Neural cell (in vitro differentiated cells): ENCODE results near the gene TIAM2. TPM values are rescaled to one million over a fixed set of nuclear protein-coding genes. Genes with fewer than 3 reads are reported as not detected.
"Not testable (repeated sequence)": the region's sequence is repeated elsewhere in the genome, so short reads cannot be mapped to it uniquely, and the experiment has no call there.

Source experiments
- H2AFZ ChIP-seq: fragments of 200-600, 300-800 bp; sonication (generic), shearing (Covaris generic); 2 replicates; pipeline ENCODE4 v1.6.0; 2014; ENCODE audit warnings: low read depth, mild to moderate bottlenecking, antibody characterized with exemption, low read length, moderate library complexity
- H3F3A ChIP-seq: fragments of 200-600 bp; shearing (Covaris generic); 2 replicates; pipeline ENCODE4 v1.6.1; 2016; ENCODE audit warnings: mild to moderate bottlenecking, moderate library complexity, mixed read lengths, antibody characterized with exemption, low read length; ENCODE audit not compliant: insufficient read depth, poor library complexity, severe bottlenecking
- H3K27ac ChIP-seq: fragments of 200-600, 300-800 bp; sonication (generic), shearing (Covaris generic); 2 replicates; pipeline ENCODE4 v1.5.1; 2014; ENCODE audit warnings: mild to moderate bottlenecking, low read length, moderate library complexity
- H3K27me3 ChIP-seq: fragments of 300-800, 200-600 bp; sonication (generic), shearing (Covaris generic); 2 replicates; pipeline ENCODE4 v1.6.0; 2014; ENCODE audit warnings: mild to moderate bottlenecking, low read depth, low read length, moderate library complexity; ENCODE audit not compliant: insufficient read depth
- H3K36me3 ChIP-seq: fragments of 300-800, 200-600 bp; sonication (generic), shearing (Covaris generic); 2 replicates; pipeline ENCODE4 v1.5.1; 2014; ENCODE audit warnings: mild to moderate bottlenecking, antibody characterized with exemption, low read length, moderate library complexity; ENCODE audit not compliant: insufficient read depth
- H3K4me2 ChIP-seq: fragments of 300-800, 200-600 bp; sonication (generic), shearing (Covaris generic); 2 replicates; pipeline ENCODE4 v1.6.0; 2014; ENCODE audit warnings: mild to moderate bottlenecking, low read length
- H3K4me3 ChIP-seq: fragments of 300-800, 200-600 bp; sonication (generic), shearing (Covaris generic); 2 replicates; pipeline ENCODE4 v1.5.1; 2014; ENCODE audit warnings: mild to moderate bottlenecking, low read length, moderate library complexity
- H3K79me2 ChIP-seq: fragments of 200-600 bp; shearing (Covaris generic); replicated peaks from 2 replicates; pipeline ENCODE4 v1.6.0; 2014; ENCODE audit warnings: mild to moderate bottlenecking, low read length, moderate library complexity; ENCODE audit not compliant: insufficient read depth
- H3K9ac ChIP-seq: fragments of 300-800, 200-600 bp; sonication (generic), shearing (Covaris generic); 2 replicates; pipeline ENCODE4 v1.6.1; 2016; ENCODE audit warnings: mild to moderate bottlenecking, low read length, mixed read lengths
- H3K9me2 ChIP-seq: fragments of 200-600 bp; shearing (Covaris generic); 2 replicates; pipeline ENCODE4 v1.6.1; 2016; ENCODE audit warnings: mild to moderate bottlenecking, low read length, mixed read lengths; ENCODE audit not compliant: insufficient read depth
- H3K9me3 ChIP-seq: fragments of 200-600, 300-800 bp; sonication (generic), shearing (Covaris generic); 2 replicates; pipeline ENCODE4 v1.6.1; 2016; ENCODE audit warnings: mild to moderate bottlenecking, mixed run types, low read length, moderate library complexity, mixed read lengths
- H4K20me1 ChIP-seq: fragments of 200-600 bp; shearing (Covaris generic); 2 replicates; pipeline ENCODE4 v1.6.1; 2016; ENCODE audit warnings: mild to moderate bottlenecking, mixed run types; ENCODE audit not compliant: insufficient read depth
- EP300 ChIP-seq: fragments of 450-650 bp; conservative IDR thresholded peaks from 2 replicates; pipeline ENCODE4 v1.6.1; 2014; ENCODE audit warnings: antibody characterized with exemption, mild to moderate bottlenecking, moderate library complexity; ENCODE audit not compliant: poor library complexity, severe bottlenecking
- EZH2 ChIP-seq: fragments of 200-600, 300-800 bp; shearing (Covaris generic), sonication (generic); IDR thresholded peaks from 2 replicates; pipeline ENCODE4 v1.6.1; 2014; ENCODE audit warnings: antibody characterized with exemption, low read length, borderline replicate concordance, mild to moderate bottlenecking; ENCODE audit not compliant: insufficient read depth, poor library complexity, severe bottlenecking
- MXI1 ChIP-seq: fragments of 450-650 bp; conservative IDR thresholded peaks from 2 replicates; pipeline ENCODE4 v1.6.1; 2014; ENCODE audit warnings: antibody characterized with exemption, mild to moderate bottlenecking; ENCODE audit not compliant: poor library complexity, severe bottlenecking
- POLR2AphosphoS5 ChIP-seq: IDR thresholded peaks from 2 replicates; pipeline ENCODE4 v1.6.1; 2012
- RAD21 ChIP-seq: fragments of 450-650 bp; conservative IDR thresholded peaks from 2 replicates; pipeline ENCODE4 v1.6.1; 2014; ENCODE audit warnings: antibody characterized with exemption, mild to moderate bottlenecking, moderate library complexity
- REST ChIP-seq: IDR thresholded peaks from 2 replicates; pipeline ENCODE4 v1.6.1; 2012; ENCODE audit warnings: borderline replicate concordance
- SMC3 ChIP-seq: fragments of 450-650 bp; conservative IDR thresholded peaks from 2 replicates; pipeline ENCODE4 v1.6.1; 2014; ENCODE audit warnings: antibody characterized with exemption, mild to moderate bottlenecking, moderate library complexity; ENCODE audit not compliant: poor library complexity
- TAF1 ChIP-seq: IDR thresholded peaks from 2 replicates; pipeline ENCODE4 v1.6.1; 2012; ENCODE audit warnings: low read depth
- polyA plus RNA-seq: library from polyadenylated mRNA; depleted of rRNA; stranded (reverse); fragments of >200 nt; gene quantifications from 2 replicates; pipeline ENCODE4 v1.2.3, GENCODE V29; 2014
- TF ChIP-seq, protein P1 (sequence below): fragments of 450-650 bp; IDR thresholded peaks from 2 replicates; pipeline ENCODE4 v1.5.1; 2014; ENCODE audit warnings: antibody characterized with exemption, mild to moderate bottlenecking, moderate library complexity; ENCODE audit not compliant: poor library complexity, severe bottlenecking

The TIAM2 gene
- polyA plus RNA-seq, 1 donor from 2014 or later, result 73.3 TPM

DNA sequence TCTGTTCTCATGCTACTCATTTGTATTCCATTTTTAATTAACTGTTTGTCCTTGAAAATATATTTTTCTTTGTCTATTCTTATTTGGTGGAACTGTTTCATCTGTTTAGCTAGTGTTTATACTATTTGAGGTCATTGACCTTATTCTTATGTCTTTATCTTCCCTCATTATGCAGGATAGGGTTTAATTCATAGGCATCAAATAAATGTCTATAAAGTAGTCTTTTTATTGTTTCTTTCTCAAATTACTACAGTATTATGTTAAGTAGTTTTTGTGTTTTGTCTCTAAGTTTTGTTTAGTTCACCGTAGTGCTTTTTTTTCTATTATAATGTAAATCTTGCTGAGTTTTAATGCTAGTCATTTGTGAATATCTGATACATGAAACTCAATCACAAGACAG, 19.0 kb downstream of the TIAM2 start:
- Histone ChIP-seq H3K36me3 (no peaks in the 10 kb centered on the region), H4K20me1 (no peaks in the 10 kb centered on the region), H3K27ac (peak overlapping the region; percentile 40), H3F3A (peaks cover 5% of the 10 kb centered on the region), H3K79me2 (no peaks in the 10 kb centered on the region), H3K9ac (no peak overlapping the region), H3K4me3 (no peak overlapping the region), H3K9me2 (no peaks in the 10 kb centered on the region), H3K27me3 (no peaks in the 10 kb centered on the region), H2AFZ (no peak overlapping the region), H3K4me2 (no peak overlapping the region), H3K9me3 (no peaks in the 10 kb centered on the region)
- TF ChIP-seq TAF1 (no peak), MXI1 (no peak), EZH2 (no peak), EP300 (no peak), RAD21 (no peak), REST (no peak), SMC3 (no peak), POLR2AphosphoS5 (no peak)
- TF ChIP-seq, protein P1, sequence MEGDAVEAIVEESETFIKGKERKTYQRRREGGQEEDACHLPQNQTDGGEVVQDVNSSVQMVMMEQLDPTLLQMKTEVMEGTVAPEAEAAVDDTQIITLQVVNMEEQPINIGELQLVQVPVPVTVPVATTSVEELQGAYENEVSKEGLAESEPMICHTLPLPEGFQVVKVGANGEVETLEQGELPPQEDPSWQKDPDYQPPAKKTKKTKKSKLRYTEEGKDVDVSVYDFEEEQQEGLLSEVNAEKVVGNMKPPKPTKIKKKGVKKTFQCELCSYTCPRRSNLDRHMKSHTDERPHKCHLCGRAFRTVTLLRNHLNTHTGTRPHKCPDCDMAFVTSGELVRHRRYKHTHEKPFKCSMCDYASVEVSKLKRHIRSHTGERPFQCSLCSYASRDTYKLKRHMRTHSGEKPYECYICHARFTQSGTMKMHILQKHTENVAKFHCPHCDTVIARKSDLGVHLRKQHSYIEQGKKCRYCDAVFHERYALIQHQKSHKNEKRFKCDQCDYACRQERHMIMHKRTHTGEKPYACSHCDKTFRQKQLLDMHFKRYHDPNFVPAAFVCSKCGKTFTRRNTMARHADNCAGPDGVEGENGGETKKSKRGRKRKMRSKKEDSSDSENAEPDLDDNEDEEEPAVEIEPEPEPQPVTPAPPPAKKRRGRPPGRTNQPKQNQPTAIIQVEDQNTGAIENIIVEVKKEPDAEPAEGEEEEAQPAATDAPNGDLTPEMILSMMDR, result no peak

DNA sequence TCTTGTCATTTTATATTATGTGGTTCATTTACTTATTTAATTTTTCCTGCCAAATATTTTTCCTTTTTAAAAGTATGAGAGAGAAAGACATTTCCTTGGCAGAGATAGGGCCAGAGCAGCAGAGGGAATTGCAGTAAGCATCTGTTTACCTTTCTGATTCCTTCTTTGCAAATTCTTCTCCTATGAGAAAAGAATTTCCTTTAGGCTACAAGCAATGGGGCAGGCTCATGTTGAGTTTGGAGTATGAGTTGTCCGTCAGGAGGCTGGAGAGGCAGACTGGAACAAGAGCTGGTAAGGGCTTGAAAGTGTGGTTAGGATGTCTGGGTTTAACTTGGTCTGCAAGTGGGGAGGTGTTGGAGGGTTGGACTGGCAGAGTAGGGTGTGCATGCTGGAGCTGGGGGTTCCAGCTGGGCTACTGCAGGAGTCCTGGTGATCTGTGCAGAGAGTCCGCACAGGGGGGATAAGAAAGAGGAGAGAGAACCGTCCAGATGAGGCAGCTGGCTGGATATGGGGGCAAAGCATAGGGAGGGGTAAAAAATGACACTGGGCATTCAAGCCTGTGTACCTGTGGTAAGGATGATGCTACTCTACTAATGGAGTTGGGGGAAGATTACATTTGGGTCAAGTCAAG, 19.7 kb downstream of the TIAM2 start:
- no peak overlapping the region for H3K27ac ChIP-seq
- H3K4me2 ChIP-seq, result no peak overlapping the region
- H2AFZ ChIP-seq, result no peak overlapping the region
- TF ChIP-seq TAF1, result no peak
- TF ChIP-seq, protein P1, result no peak
- TF ChIP-seq REST, result no peak
- TF ChIP-seq POLR2AphosphoS5, result no peak
- TF ChIP-seq EZH2, result no peak
- no peak for TF ChIP-seq RAD21
- TF ChIP-seq MXI1, result no peak
- no peak for TF ChIP-seq SMC3
- no peak for TF ChIP-seq EP300
- H3K4me3 ChIP-seq, result no peak overlapping the region
- H3K9me2 ChIP-seq, result no peaks in the 10 kb centered on the region
- no peaks in the 10 kb centered on the region for H3K36me3 ChIP-seq
- no peaks in the 10 kb centered on the region for H3K9me3 ChIP-seq
- H3K27me3 ChIP-seq, result no peaks in the 10 kb centered on the region
- H3K79me2 ChIP-seq, result no peaks in the 10 kb centered on the region
- no peaks in the 10 kb centered on the region for H4K20me1 ChIP-seq
- no peak overlapping the region for H3K9ac ChIP-seq
- H3F3A ChIP-seq, result peaks cover 5% of the 10 kb centered on the region

- not testable (repeated sequence) for H3K79me2 ChIP-seq, H3K4me2 ChIP-seq, H3K4me3 ChIP-seq, H4K20me1 ChIP-seq, H3K27me3 ChIP-seq, H3F3A ChIP-seq, H3K36me3 ChIP-seq, H3K9me2 ChIP-seq, H3K9ac ChIP-seq, H2AFZ ChIP-seq, H3K27ac ChIP-seq, H3K9me3 ChIP-seq
These were observed 23.3 kb downstream of the TIAM2 start for GRCh38 chr6:155018415-155018814.
